SK-N-SH treated with all-trans-retinoic acid at 6 μM for 48 hours (cell line): ENCODE measurements around the gene CLCN4.

ENCODE experiments used
- ATAC-seq: fragments of 200-7000 bp; cut with Tn5 transposase; 3 replicates; pipeline ENCODE4 v1.9.1; 2020; ENCODE audit warnings: mild to moderate bottlenecking, moderate library complexity
- ARNTL ChIP-seq: fragments of 450-650 bp; formaldehyde crosslinking; IDR thresholded peaks from 2 replicates; pipeline ENCODE4 v1.5.0; 2020; ENCODE audit warnings: low read depth, mild to moderate bottlenecking, moderate library complexity, borderline replicate concordance
- BACH2 ChIP-seq: fragments of 250-450 bp; sonication (Bioruptor Pico); IDR thresholded peaks from 2 replicates; pipeline ENCODE4 v1.9.0; 2021; ENCODE audit warnings: mild to moderate bottlenecking, borderline replicate concordance
- ESRRG ChIP-seq: fragments of 250-450 bp; sonication (Bioruptor Pico); IDR thresholded peaks from 2 replicates; pipeline ENCODE4 v1.6.1; 2021; ENCODE audit warnings: mild to moderate bottlenecking
- GLIS3 ChIP-seq: fragments of 250-450 bp; sonication (Bioruptor Pico); IDR thresholded peaks from 2 replicates; pipeline ENCODE4 v1.5.0; 2020; ENCODE audit warnings: mild to moderate bottlenecking, moderate library complexity
- OSR1 ChIP-seq: fragments of 250-450 bp; sonication (Bioruptor Pico); IDR thresholded peaks from 2 replicates; pipeline ENCODE4 v1.8.0; 2022; ENCODE audit warnings: moderate library complexity, mild to moderate bottlenecking, inconsistent platforms
- PATZ1 ChIP-seq: fragments of 250-450 bp; sonication (Bioruptor Pico); IDR thresholded peaks from 2 replicates; pipeline ENCODE4 v1.8.0; 2020; ENCODE audit warnings: mild to moderate bottlenecking, moderate library complexity, borderline replicate concordance
- POU6F1 ChIP-seq: fragments of 250-450 bp; sonication (Bioruptor Pico); IDR thresholded peaks from 2 replicates; pipeline ENCODE4 v1.8.0; 2021; ENCODE audit warnings: low read depth, mild to moderate bottlenecking, moderate library complexity, borderline replicate concordance
- SNAI2 ChIP-seq: fragments of 250-450 bp; sonication (Bioruptor Pico); IDR thresholded peaks from 2 replicates; pipeline ENCODE4 v1.5.0; 2020; ENCODE audit warnings: mild to moderate bottlenecking, moderate library complexity
- TCF4 ChIP-seq: fragments of 250-450 bp; sonication (Bioruptor Pico); IDR thresholded peaks from 2 replicates; pipeline ENCODE4 v1.8.0; 2021; ENCODE audit warnings: mild to moderate bottlenecking, moderate library complexity, borderline replicate concordance
- TOX ChIP-seq: fragments of 250-450 bp; sonication (Bioruptor Pico); IDR thresholded peaks from 2 replicates; pipeline ENCODE4 v1.8.0; 2021; ENCODE audit warnings: mild to moderate bottlenecking, moderate library complexity, borderline replicate concordance
- TSHZ2 ChIP-seq: fragments of 250-450 bp; sonication (Bioruptor Pico); IDR thresholded peaks from 2 replicates; pipeline ENCODE4 v1.5.0; 2020; ENCODE audit warnings: mild to moderate bottlenecking, moderate library complexity
- ZC3H10 ChIP-seq: fragments of 250-450 bp; sonication (Bioruptor Pico); IDR thresholded peaks from 2 replicates; pipeline ENCODE4 v1.5.1; 2021; ENCODE audit warnings: mild to moderate bottlenecking, moderate library complexity
- ZFP3 ChIP-seq: fragments of 250-450 bp; sonication (Bioruptor Pico); IDR thresholded peaks from 2 replicates; pipeline ENCODE4 v1.5.0; 2020; ENCODE audit warnings: mild to moderate bottlenecking, moderate library complexity
- ZFP30 ChIP-seq: fragments of 450-650 bp; formaldehyde crosslinking; IDR thresholded peaks from 2 replicates; pipeline ENCODE4 v1.5.0; 2022; ENCODE audit warnings: mild to moderate bottlenecking, moderate library complexity
- ZNF565 ChIP-seq: fragments of 450-650 bp; formaldehyde crosslinking; conservative IDR thresholded peaks from 2 replicates; pipeline ENCODE4 v1.5.0; 2020; ENCODE audit warnings: low read depth, mild to moderate bottlenecking, moderate library complexity
- ZNF70 ChIP-seq: fragments of 450-650 bp; formaldehyde crosslinking; IDR thresholded peaks from 2 replicates; pipeline ENCODE4 v1.5.0; 2020; ENCODE audit warnings: mild to moderate bottlenecking, moderate library complexity
- ZNF8 ChIP-seq: fragments of 450-650 bp; formaldehyde crosslinking; IDR thresholded peaks from 2 replicates; pipeline ENCODE4 v1.5.0; 2020; ENCODE audit warnings: mild to moderate bottlenecking, moderate library complexity
- TF ChIP-seq, protein P1 (sequence below): fragments of 250-450 bp; sonication (Bioruptor Pico); IDR thresholded peaks from 2 replicates; pipeline ENCODE4 v1.5.1; 2021; ENCODE audit warnings: mild to moderate bottlenecking, moderate library complexity
- TF ChIP-seq, protein P2 (sequence below): fragments of 250-450 bp; sonication (Bioruptor Pico); IDR thresholded peaks from 2 replicates; pipeline ENCODE4 v1.5.1; 2020; ENCODE audit warnings: low read depth, mild to moderate bottlenecking, moderate library complexity

Gene CLCN4

DNA sequence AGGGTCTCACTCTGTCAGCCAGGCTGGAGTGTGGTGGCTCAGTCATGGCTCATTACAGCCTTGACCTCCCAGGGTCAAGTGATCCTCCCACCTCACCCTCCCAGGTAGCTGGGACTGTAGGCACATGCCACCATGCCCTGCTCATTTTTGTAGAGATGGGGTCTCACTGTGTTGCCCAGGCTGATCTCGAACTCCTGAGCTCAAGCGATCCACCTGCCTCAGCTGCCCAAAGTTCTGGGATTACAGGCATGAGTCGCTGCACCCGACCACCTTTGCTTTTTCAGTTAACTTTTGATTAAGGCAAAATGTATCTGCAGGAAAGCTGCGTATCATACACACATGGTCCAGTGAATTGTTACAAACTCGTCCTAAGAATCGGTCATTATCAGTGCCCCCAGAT is 16.5 kb upstream of the CLCN4 start (continued):
- no peak for TF ChIP-seq TSHZ2 (CRISPR knock-in tag)
- TF ChIP-seq ZFP3 (CRISPR knock-in tag): no peak
- no peak for TF ChIP-seq TCF4 (CRISPR knock-in tag)

DNA sequence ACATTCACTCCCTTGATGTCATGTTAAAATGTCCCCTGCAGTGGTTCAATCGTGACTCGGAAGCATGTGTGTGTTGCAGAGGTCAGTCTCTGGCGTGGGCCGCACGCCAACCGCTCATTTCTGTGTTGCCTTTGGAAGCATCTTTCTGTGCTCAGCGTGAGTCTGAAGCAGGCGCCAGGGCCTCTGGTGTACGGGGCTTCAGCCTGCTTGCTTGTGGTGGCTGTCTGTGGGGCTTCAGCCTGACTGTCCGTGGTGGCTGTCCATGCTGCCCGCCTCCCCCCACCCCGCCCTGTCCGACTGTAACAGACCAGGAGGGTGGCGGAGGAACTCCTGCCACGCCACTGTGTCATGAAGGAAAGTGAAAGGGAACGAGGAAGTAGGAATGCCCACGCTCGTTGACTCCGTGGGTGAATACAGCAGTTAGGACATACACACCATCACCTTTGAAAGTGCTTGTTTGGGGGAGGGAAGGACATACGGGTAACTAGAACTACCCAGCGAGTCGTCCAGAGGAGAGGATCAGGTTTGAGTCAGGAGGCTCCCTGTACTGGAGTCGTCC is 14.7 kb upstream of the CLCN4 start:
- ATAC-seq: no peak
- TF ChIP-seq SNAI2 (CRISPR knock-in tag) (no peak), ZFP3 (CRISPR knock-in tag) (no peak), TSHZ2 (CRISPR knock-in tag) (no peak), ESRRG (CRISPR knock-in tag) (no peak), POU6F1 (CRISPR knock-in tag) (no peak), GLIS3 (no peak), TOX (CRISPR knock-in tag) (no peak), ARNTL (CRISPR knock-in tag) (no peak), BACH2 (CRISPR knock-in tag) (no peak), PATZ1 (no peak), ZNF565 (CRISPR knock-in tag) (no peak), OSR1 (CRISPR knock-in tag) (no peak), ZNF8 (CRISPR knock-in tag) (no peak), ZC3H10 (no peak), ZNF70 (CRISPR knock-in tag) (no peak), ZFP30 (CRISPR knock-in tag) (no peak)
- TF ChIP-seq, protein P1, sequence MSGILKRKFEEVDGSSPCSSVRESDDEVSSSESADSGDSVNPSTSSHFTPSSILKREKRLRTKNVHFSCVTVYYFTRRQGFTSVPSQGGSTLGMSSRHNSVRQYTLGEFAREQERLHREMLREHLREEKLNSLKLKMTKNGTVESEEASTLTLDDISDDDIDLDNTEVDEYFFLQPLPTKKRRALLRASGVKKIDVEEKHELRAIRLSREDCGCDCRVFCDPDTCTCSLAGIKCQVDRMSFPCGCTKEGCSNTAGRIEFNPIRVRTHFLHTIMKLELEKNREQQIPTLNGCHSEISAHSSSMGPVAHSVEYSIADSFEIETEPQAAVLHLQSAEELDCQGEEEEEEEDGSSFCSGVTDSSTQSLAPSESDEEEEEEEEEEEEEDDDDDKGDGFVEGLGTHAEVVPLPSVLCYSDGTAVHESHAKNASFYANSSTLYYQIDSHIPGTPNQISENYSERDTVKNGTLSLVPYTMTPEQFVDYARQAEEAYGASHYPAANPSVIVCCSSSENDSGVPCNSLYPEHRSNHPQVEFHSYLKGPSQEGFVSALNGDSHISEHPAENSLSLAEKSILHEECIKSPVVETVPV (CRISPR knock-in tag): no peak
- TF ChIP-seq, protein P2, sequence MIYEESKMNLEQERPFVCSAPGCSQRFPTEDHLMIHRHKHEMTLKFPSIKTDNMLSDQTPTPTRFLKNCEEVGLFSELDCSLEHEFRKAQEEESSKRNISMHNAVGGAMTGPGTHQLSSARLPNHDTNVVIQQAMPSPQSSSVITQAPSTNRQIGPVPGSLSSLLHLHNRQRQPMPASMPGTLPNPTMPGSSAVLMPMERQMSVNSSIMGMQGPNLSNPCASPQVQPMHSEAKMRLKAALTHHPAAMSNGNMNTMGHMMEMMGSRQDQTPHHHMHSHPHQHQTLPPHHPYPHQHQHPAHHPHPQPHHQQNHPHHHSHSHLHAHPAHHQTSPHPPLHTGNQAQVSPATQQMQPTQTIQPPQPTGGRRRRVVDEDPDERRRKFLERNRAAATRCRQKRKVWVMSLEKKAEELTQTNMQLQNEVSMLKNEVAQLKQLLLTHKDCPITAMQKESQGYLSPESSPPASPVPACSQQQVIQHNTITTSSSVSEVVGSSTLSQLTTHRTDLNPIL: no peak
